HepG2 (cell line): Measurements from ENCODE around the gene ADGRB3.

ENCODE experiments used
- PITX1 ChIP-seq: sonication (generic); formaldehyde crosslinking; IDR thresholded peaks from 2 replicates; pipeline ENCODE4 v1.5.1; 2020; ENCODE audit warnings: mild to moderate bottlenecking, missing genetic modification reagents
- ZMYM4 ChIP-seq: sonication (generic); formaldehyde crosslinking; IDR thresholded peaks from 2 replicates; pipeline ENCODE4 v1.8.1; 2023; ENCODE audit warnings: mild to moderate bottlenecking, missing genetic modification reagents
- ZNF274 ChIP-seq: sonication (generic); formaldehyde crosslinking; IDR thresholded peaks from 2 replicates; pipeline ENCODE4 v1.5.1; 2020; ENCODE audit warnings: mild to moderate bottlenecking, missing genetic modification reagents
- TF ChIP-seq, protein P1 (sequence below): IDR thresholded peaks from 2 replicates; pipeline ENCODE4 v1.6.1; 2012; ENCODE audit warnings: inconsistent platforms

DNA sequence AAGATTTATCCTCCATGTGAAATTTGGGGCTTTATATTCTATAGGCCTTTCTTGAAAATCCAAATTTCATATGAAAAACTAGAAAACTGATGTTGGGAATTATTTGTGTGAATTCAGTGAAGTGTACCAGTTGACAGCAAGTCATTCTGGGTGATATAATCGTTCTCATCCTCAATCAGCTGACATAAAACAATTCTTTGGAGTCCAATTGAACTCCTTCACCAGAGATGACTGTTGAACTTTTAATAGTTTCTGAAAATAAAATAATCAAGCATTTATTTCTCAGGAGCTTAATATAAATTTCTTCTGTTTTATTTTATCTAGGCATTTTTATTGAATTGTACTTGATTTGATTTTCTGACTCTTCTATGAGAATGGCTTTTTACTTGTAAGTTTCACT is 92.6 kb downstream of the ADGRB3 start:
- TF ChIP-seq ZNF274 (CRISPR knock-in tag) (no peak), PITX1 (CRISPR knock-in tag) (no peak), ZMYM4 (CRISPR knock-in tag) (no peak)
- TF ChIP-seq, protein P1, sequence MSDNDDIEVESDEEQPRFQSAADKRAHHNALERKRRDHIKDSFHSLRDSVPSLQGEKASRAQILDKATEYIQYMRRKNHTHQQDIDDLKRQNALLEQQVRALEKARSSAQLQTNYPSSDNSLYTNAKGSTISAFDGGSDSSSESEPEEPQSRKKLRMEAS = no peak
